ELF-1 (cell line): ENCODE data around the gene ABCB9.
"Not testable (repeated sequence)": the region's sequence is repeated elsewhere in the genome, so short reads cannot be mapped to it uniquely, and the experiment has no call there.

Source experiments
- DNase-seq: peaks from one replicate; pipeline ENCODE4 v3.0.0-alpha.2; 2016; ENCODE audit warnings: low read depth, low spot score

Gene ABCB9

GRCh38 chr12:122963941-122964265, 2.4 kb downstream of the ABCB9 start:
- DNase-seq = no peak

DNA sequence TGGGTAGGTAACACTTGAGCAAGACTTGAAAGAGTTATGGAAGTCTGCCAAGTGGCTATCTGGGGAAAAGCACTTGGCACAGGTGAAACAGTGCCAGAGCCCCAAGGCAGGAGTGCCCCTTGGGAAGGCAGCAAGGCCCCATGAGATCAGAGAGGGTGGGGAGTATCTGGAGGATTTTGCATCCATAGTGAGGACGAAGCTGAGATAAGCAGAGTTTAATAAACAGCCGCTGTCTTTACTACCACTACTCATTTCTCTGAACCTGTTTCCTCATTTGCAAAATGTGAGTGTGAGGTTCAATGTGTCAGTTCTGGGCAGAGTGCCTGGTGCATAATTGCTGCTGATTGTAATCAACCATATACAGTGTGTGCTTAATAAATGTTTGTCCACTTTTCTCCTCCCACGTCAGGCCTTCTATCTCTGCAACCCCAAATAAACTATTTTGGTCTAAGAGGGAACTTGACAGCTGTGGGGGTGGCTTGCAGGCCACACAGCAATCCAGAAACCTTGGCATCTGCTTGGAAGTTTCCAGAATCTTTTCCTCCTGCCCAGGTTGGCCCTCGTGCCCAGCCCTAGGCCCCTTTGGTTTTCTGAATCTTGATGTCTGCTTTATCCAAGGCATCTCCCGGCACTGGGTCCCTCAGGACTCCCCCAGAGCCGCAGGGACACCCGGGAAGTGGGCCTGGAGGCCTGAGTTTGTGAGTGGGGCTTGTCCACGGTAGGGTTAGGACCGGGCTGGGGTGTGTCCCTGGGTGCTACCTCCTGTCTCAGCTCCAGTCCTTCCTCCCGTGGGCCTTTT, 4.5 kb downstream of the ABCB9 start:
- no peak for DNase-seq

DNA sequence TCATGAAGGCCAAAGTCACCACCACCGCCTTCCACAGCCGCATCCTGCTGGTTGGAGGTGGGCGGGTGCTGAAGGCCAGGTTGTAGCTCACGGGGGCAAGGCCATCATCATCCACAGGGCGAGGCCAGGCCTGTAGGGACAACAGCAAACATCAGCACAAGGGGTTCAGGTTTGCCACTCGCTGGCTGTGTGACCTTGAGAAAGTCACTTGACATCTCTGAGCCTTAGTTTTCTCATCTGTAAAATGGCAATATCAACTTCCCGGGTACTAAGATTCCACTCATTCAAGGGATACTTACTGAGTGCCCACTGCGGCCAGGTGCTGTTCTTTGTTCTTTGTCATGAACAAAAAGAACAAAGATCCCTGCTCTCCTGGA, 6.1 kb downstream of the ABCB9 start:
- no peak for DNase-seq

GRCh38 chr12:122959566-122960192, 6.6 kb downstream of the ABCB9 start:
- no peak for DNase-seq

GRCh38 chr12:122958198-122958888, 7.9 kb downstream of the ABCB9 start:
- DNase-seq = no peak

- DNase-seq = no peak
Measured at GRCh38 chr12:122956035-122956434, 10.2 kb downstream of the ABCB9 start.

GRCh38 chr12:122955156-122955555, 11.1 kb downstream of the ABCB9 start:
- no peak for DNase-seq

DNA sequence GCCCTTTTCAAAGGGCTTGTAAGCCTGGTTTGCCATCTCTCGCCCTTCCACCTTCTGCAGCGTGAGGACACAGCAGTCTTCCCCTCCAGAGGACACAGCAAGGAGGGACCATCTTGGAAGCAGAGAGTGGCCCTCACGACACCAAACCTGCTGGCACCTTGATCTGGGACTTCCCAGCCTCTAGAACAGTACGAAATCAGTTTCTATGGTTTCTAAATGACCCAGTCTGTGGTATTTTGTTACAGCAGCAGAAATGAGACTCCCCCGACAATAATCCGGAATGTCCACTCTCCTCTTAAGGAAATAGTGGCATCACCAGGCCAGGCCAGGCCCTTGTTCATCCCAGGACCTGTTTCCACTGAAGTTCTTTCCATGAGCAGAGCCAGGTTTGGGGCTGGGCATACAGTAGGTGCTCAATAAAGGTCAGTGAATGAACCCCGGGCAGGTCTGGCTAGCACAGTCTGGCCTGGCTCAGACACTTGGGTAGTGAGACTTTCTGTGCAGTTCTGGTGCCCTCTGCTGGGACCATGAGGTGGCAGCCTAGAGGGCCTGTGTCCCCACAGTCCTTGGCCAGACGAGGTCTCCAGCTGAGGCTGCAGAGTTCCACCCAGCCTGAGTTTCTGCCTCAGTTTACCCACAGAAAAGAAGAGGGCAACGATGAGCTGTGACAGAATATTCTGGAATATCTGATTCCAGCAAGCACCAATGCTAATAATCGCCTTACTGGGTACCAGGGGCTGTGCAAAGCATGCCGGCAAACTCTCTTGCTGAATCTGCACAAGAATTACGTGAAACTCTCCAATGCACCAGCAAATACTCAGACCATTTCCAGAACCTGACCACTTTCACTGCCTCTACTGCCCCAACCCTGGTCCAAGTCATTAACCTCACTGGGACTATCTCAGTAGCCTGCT, 14.0 kb downstream of the ABCB9 start:
- peak; percentile 81 for DNase-seq

DNA sequence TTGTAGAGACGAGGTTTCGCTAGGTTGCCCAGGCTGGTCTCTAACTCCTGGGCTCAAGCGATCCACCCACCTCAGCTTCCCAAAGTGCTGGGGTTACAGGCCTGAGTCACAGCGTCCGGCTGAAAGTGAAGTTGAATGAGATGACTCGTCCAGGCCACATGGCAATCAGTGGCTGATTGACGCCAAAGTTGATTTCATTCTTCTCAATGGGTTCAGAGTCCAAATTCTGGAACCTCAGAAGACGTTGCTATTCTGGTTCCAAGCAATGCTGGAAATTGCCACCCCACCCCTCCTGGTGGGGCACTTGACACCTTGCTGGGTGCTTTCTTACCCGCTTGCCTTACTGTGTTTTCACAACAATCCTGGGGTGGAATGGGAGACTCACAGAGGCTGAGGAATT, 14.9 kb downstream of the ABCB9 start:
- DNase-seq = no peak

- no peak for DNase-seq
Measured at GRCh38 chr12:122949816-122950675, 16.2 kb downstream of the ABCB9 start.

DNA sequence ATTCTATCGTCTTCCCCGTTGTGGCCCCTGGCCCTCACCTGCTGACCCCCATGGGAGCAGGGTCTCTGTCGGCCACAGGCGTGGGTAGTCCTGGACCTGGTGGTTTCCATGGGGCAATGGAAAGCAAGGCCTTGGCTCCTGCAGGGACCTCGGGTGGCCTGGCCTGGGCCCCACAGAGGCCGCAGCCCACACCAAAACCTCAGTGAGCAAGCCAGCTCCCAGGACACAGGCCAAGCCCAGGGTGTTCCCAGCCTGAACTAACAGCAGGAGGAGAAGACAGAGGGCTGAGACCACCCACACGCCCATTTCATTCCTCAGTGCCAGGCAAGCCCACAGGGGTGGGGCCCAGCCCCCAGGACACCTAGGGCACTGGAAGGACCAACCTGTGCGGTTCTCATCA, 16.9 kb downstream of the ABCB9 start:
- no peak for DNase-seq

GRCh38 chr12:122948605-122949004, 17.7 kb downstream of the ABCB9 start:
- DNase-seq = no peak

GRCh38 chr12:122947352-122947792, 18.9 kb downstream of the ABCB9 start:
- no peak for DNase-seq

DNA sequence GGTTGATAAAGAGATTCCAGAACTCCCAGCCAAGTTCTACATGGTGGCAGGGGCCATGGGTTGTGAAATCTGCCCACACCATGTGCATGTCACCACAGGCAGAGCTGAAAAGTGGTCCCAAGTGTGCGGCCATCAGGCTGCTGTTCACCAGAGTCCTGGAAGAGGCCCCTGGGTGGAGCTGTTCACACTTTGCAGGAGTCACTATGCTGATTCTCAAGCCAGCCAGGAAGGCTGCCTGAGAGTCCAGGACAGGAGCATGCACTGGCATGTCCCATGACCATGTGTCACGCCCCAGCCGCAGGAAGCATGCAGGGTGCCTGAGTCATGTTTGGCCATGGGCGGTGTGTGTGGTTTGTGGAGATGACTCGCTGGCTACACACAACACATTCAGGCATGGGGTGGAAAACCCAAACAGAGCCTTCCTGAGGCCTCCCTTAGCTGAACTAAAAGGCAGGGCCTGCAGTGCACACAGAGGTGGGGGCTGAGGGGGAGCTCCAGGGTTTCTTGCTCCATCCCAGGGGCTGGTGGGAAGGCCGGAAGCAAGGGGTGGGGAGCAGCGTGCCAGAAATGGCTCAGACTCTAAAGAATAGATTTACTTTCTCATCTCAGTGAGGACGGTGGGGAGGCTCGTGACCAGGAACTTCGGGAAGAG, 19.4 kb downstream of the ABCB9 start:
- peak; percentile 70 for DNase-seq

DNA sequence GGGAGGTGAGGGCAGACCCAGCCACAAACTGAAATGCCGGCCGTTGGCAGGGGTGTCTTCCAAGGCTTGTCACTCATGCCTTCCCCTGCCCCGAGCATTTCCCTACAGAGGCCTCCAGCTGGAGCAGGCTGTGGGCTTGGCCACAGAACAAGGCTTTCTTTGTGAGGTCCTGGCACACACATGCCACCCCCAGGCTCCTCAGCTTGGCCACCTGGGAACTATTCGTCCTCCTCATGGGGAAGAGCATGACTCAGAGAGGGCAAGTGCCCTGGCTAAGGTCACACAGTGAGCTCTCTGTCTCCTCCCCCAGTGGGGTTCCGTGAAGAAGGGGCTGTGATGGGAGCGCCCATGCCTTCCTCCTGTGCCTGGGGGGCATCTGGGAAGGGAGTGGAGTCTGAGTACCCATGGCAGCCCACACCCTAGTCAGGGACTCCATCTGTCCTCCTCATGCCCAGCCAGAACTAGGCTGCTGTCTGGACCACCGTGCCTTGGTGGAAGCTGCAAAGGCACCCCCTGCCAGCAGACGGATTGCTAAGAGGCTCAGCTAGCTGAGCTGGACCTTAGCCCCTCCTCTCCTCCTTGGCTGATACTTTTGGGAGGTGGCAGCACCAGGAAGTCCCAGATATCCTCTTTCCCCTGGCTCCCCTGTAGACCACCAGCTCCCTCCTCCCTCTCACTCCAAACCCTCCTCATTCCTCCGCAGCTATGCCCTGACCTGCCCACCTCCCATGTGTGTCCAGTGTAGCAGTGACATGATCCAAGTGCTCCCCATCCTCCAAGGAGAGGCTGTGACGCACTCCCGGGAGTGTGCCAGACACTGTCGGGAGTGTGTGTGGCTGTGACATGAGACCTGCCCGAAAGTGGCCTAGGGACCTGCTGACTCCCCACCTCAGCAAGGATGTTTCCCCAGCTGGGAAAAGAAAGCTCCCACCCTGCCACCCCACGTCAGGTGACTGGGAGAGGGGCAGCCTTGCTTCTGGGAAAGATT, 21.4 kb downstream of the ABCB9 start:
- DNase-seq = no peak

- DNase-seq = no peak
Measured at GRCh38 chr12:122943196-122943595, 23.1 kb downstream of the ABCB9 start.

DNA sequence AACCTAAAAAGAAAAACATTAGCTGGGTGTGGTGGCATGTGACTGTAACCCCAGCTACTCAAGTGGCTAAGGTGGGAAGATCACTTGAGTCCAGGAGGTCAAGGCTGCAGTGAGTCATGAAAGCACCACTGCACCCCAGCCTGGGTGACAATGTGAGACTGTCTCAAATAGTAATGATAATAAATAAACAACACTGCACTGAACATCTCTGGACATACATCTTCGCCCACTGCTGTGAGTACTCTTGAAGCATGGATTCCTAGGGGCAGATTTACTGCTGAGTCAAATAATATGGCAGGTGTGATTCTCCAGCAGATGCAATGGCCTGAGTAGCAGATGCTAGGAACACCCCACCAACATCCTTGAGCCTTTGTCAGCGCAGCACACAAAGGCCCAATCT, 23.6 kb downstream of the ABCB9 start:
- no peak for DNase-seq

DNA sequence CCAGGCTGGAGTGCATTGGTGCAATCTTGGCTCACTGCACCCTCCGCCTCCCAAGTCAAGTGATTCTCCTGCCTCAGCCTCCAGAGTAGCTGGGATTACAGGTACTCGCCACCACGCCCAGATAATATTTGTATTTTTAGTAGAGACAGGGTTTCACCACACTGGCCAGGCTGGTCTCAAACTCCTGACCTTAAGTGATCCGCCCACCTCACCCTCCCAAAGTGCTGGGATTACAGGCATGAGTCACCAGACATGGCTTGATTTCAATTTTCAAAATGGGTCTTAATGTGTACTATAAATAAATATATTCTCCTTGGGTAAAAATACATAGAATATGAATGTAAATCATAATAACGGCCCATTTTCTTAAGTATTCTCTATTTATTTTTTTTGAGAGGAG, 24.9 kb downstream of the ABCB9 start:
- DNase-seq = not testable (repeated sequence)

- DNase-seq = no peak
Measured at GRCh38 chr12:122939125-122939524, 27.1 kb downstream of the ABCB9 start.
